BLaER1 treated with 17β-estradiol and CSF1 and Interleukin-3, amounts not matched to agents 10 nM and 100 nM (cell line): ENCODE results near the gene AMBRA1.

Source experiments
- H3K27ac ChIP-seq, 11 experiments: shearing (Covaris generic); formaldehyde crosslinking; 2 replicates each; pipeline ENCODE4 v1.8.1; 2022
- H3K27me3 ChIP-seq, 11 experiments: shearing (Covaris generic); formaldehyde crosslinking; 2 replicates each; pipeline ENCODE4 v1.8.1; 2022
- H3K36me3 ChIP-seq, 11 experiments: shearing (Covaris generic); formaldehyde crosslinking; 2 replicates each; pipeline ENCODE4 v1.8.1; 2022
- H3K4me1 ChIP-seq, 10 experiments: shearing (Covaris generic); formaldehyde crosslinking; 2 replicates each; pipeline ENCODE4 v1.8.1; 2022
- H3K4me2 ChIP-seq, 11 experiments: shearing (Covaris generic); formaldehyde crosslinking; 2 replicates each; pipeline ENCODE4 v1.8.1; 2022
- H3K4me3 ChIP-seq, 10 experiments: shearing (Covaris generic); formaldehyde crosslinking; 2 replicates each; pipeline ENCODE4 v1.8.1; 2022
- H3K9ac ChIP-seq, 11 experiments: shearing (Covaris generic); formaldehyde crosslinking; 2 replicates each; pipeline ENCODE4 v1.8.1; 2022
- H3K9me3 ChIP-seq, 11 experiments: shearing (Covaris generic); formaldehyde crosslinking; replicated peaks in 1 of 11; 2 replicates each; pipeline ENCODE4 v1.8.1; 2022
- H4K20me1 ChIP-seq, 11 experiments: shearing (Covaris generic); formaldehyde crosslinking; 2 replicates each; pipeline ENCODE4 v1.8.1; 2022
- Cebpa-rat ChIP-seq, 11 experiments: shearing (Covaris generic); IDR thresholded peaks; 2 replicates each; pipeline ENCODE4 v1.8.1; 2022

AMBRA1 gene

GRCh38 chr11:46637546-46637945, 43.7 kb upstream of the AMBRA1 start:
- Histone ChIP-seq H4K20me1 (peaks cover 0 to 6% (median 0%) of the 10 kb centered on the region in 11 experiments; a peak in 5 of 22 replicates), H3K4me1 (peaks cover 0 to 14% (median 0%) of the 10 kb centered on the region in 10 experiments; a peak in 4 of 20 replicates), H3K9ac (no peak overlapping the region), H3K27ac (no peak overlapping the region), H3K9me3 (peaks cover 2 to 10% (median 5%) of the 10 kb centered on the region in 11 experiments; a peak in 14 of 22 replicates), H3K27me3 (no peaks in the 10 kb centered on the region), H3K4me2 (no peak overlapping the region), H3K36me3 (peaks cover 50 to 98% (median 86%) of the 10 kb centered on the region in 11 experiments), H3K4me3 (no peak overlapping the region)
- TF ChIP-seq Cebpa-rat (IDR thresholded peaks at IDR 0.05) = no peak

- peaks cover 47 to 98% (median 88%) of the 10 kb centered on the region in 11 experiments for H3K36me3 ChIP-seq
- H3K4me2 ChIP-seq = no peak overlapping the region
- TF ChIP-seq Cebpa-rat (IDR thresholded peaks at IDR 0.05) = no peak
- H3K9ac ChIP-seq = no peak overlapping the region
- H3K9me3 ChIP-seq = no peaks in the 10 kb centered on the region
- H3K4me3 ChIP-seq = no peak overlapping the region
- peaks cover 0 to 10% (median under 1%) of the 10 kb centered on the region in 11 experiments; a peak in 5 of 22 replicates for H4K20me1 ChIP-seq
- no peak overlapping the region for H3K27ac ChIP-seq
- H3K4me1 ChIP-seq = peaks cover 0 to 7% (median 0%) of the 10 kb centered on the region in 10 experiments; a peak in 2 of 20 replicates
- no peaks in the 10 kb centered on the region for H3K27me3 ChIP-seq
These were observed 41.8 kb upstream of the AMBRA1 start for GRCh38 chr11:46635557-46636139.

GRCh38 chr11:46633291-46634217, 39.7 kb upstream of the AMBRA1 start:
- Histone ChIP-seq H3K4me2 (no peak overlapping the region), H3K9ac (no peak overlapping the region), H3K4me1 (0 out of 20 replicates have a peak, but pooled peaks cover 0 to 3% (median 0%) of the 10 kb centered on the region in 10 experiments), H3K4me3 (no peak overlapping the region), H3K27ac (no peak overlapping the region), H3K9me3 (no peaks in the 10 kb centered on the region), H3K27me3 (no peaks in the 10 kb centered on the region), H3K36me3 (peaks cover 57 to 98% (median 90%) of the 10 kb centered on the region in 11 experiments), H4K20me1 (peaks cover 0 to 11% (median 6%) of the 10 kb centered on the region in 11 experiments; a peak in 10 of 22 replicates)
- TF ChIP-seq Cebpa-rat (IDR thresholded peaks at IDR 0.05) = no peak

- H3K9ac ChIP-seq = no peak overlapping the region
- H3K27ac ChIP-seq = no peak overlapping the region
- no peak for TF ChIP-seq Cebpa-rat (IDR thresholded peaks at IDR 0.05)
- no peak overlapping the region for H3K4me2 ChIP-seq
- 0 out of 20 replicates have a peak, but pooled peaks cover 0 to 3% (median 0%) of the 10 kb centered on the region in 10 experiments for H3K4me1 ChIP-seq
- H4K20me1 ChIP-seq = peaks cover 0 to 16% (median 10%) of the 10 kb centered on the region in 11 experiments; a peak in 11 of 22 replicates
- peaks cover 55 to 98% (median 88%) of the 10 kb centered on the region in 11 experiments for H3K36me3 ChIP-seq
- no peaks in the 10 kb centered on the region for H3K9me3 ChIP-seq
- H3K27me3 ChIP-seq = no peaks in the 10 kb centered on the region
- H3K4me3 ChIP-seq = no peak overlapping the region
These were observed 38.7 kb upstream of the AMBRA1 start for GRCh38 chr11:46632502-46632901.

- 0 out of 20 replicates have a peak, but pooled peaks cover 0 to 3% (median 0%) of the 10 kb centered on the region in 10 experiments for H3K4me1 ChIP-seq
- peaks cover 57 to 98% (median 87%) of the 10 kb centered on the region in 11 experiments for H3K36me3 ChIP-seq
- H3K9ac ChIP-seq = no peak overlapping the region
- H3K27ac ChIP-seq = no peak overlapping the region
- no peak overlapping the region for H3K4me2 ChIP-seq
- H4K20me1 ChIP-seq = peaks cover 0 to 21% (median 10%) of the 10 kb centered on the region in 11 experiments; a peak in 10 of 22 replicates
- H3K9me3 ChIP-seq = no peaks in the 10 kb centered on the region
- H3K27me3 ChIP-seq = no peaks in the 10 kb centered on the region
- TF ChIP-seq Cebpa-rat (IDR thresholded peaks at IDR 0.05) = no peak
- no peak overlapping the region for H3K4me3 ChIP-seq
These were observed 37.9 kb upstream of the AMBRA1 start for GRCh38 chr11:46631676-46632075.

- Histone ChIP-seq H3K27ac (no peak overlapping the region), H3K4me1 (0 out of 20 replicates have a peak, but pooled peaks cover 0 to 3% (median 0%) of the 10 kb centered on the region in 10 experiments), H4K20me1 (peaks cover 0 to 32% (median 19%) of the 10 kb centered on the region in 11 experiments; a peak in 12 of 22 replicates), H3K4me3 (no peak overlapping the region), H3K36me3 (peaks cover 59 to 98% (median 88%) of the 10 kb centered on the region in 11 experiments), H3K27me3 (no peaks in the 10 kb centered on the region), H3K9ac (no peak overlapping the region), H3K9me3 (no peaks in the 10 kb centered on the region), H3K4me2 (no peak overlapping the region)
- TF ChIP-seq Cebpa-rat (IDR thresholded peaks at IDR 0.05) = no peak
These were observed 36.4 kb upstream of the AMBRA1 start for GRCh38 chr11:46630237-46630636.

- Histone ChIP-seq H3K4me3 (no peak overlapping the region), H3K4me1 (0 out of 20 replicates have a peak, but pooled peaks cover 0 to 3% (median 0%) of the 10 kb centered on the region in 10 experiments), H4K20me1 (peaks cover 0 to 40% (median 23%) of the 10 kb centered on the region in 11 experiments; a peak in 14 of 22 replicates), H3K9ac (no peak overlapping the region), H3K27ac (no peak overlapping the region), H3K36me3 (peaks cover 70 to 98% (median 88%) of the 10 kb centered on the region in 11 experiments), H3K9me3 (no peaks in the 10 kb centered on the region), H3K4me2 (no peak overlapping the region), H3K27me3 (no peaks in the 10 kb centered on the region)
- no peak for TF ChIP-seq Cebpa-rat (IDR thresholded peaks at IDR 0.05)
These were observed 35.1 kb upstream of the AMBRA1 start for GRCh38 chr11:46628961-46629360.

- H3K27ac ChIP-seq = no peak overlapping the region
- H3K4me1 ChIP-seq = 0 out of 20 replicates have a peak, but pooled peaks cover 0 to 3% (median 0%) of the 10 kb centered on the region in 10 experiments
- no peak overlapping the region for H3K4me3 ChIP-seq
- no peaks in the 10 kb centered on the region for H3K27me3 ChIP-seq
- no peaks in the 10 kb centered on the region for H3K9me3 ChIP-seq
- peaks cover 77 to 98% (median 85%) of the 10 kb centered on the region in 11 experiments for H3K36me3 ChIP-seq
- no peak overlapping the region for H3K4me2 ChIP-seq
- no peak overlapping the region for H3K9ac ChIP-seq
- TF ChIP-seq Cebpa-rat (IDR thresholded peaks at IDR 0.05) = no peak
- peaks cover 6 to 42% (median 25%) of the 10 kb centered on the region in 11 experiments; a peak in 14 of 22 replicates for H4K20me1 ChIP-seq
These were observed 31.6 kb upstream of the AMBRA1 start for GRCh38 chr11:46625406-46625805.
